Liver (tissue), 3 donors: ENCODE measurements around the gene SH3PXD2A.

Experiments used
- FOXA2 ChIP-seq: IDR thresholded peaks from 2 replicates; pipeline ENCODE4 v1.6.1; 2016; ENCODE audit warnings: antibody characterized with exemption
- JUND ChIP-seq, 2 donors: IDR thresholded peaks; 2 replicates each; pipeline ENCODE4 v1.6.1; 2016; ENCODE audit warnings: antibody characterized with exemption in 2 of 2
- REST ChIP-seq: IDR thresholded peaks from 2 replicates; pipeline ENCODE4 v1.6.1; 2016; ENCODE audit warnings: antibody characterized with exemption, mild to moderate bottlenecking
- SP1 ChIP-seq: IDR thresholded peaks from 2 replicates; pipeline ENCODE4 v1.6.1; 2018; ENCODE audit warnings: antibody characterized with exemption, mild to moderate bottlenecking
- TAF1 ChIP-seq: conservative IDR thresholded peaks from 2 replicates; pipeline ENCODE4 v1.6.1; 2016; ENCODE audit warnings: antibody characterized with exemption, mild to moderate bottlenecking
- ZBTB33 ChIP-seq: IDR thresholded peaks from 2 replicates; pipeline ENCODE4 v1.6.1; 2016; ENCODE audit warnings: antibody characterized with exemption
- TF ChIP-seq, protein P1 (sequence below): fragments of 150-350 bp; IDR thresholded peaks from 2 replicates; pipeline ENCODE4 v1.5.1; 2017; ENCODE audit warnings: improper control_type of control experiment, low read depth, low read length; ENCODE audit not compliant: missing input control
- TF ChIP-seq, protein P2 (sequence below): IDR thresholded peaks from 2 replicates; pipeline ENCODE4 v1.6.1; 2016; ENCODE audit warnings: antibody characterized with exemption
- TF ChIP-seq, protein P3 (sequence below): IDR thresholded peaks from 2 replicates; pipeline ENCODE4 v1.6.1; 2016; ENCODE audit warnings: antibody characterized with exemption
- donor health status: healthy.
- donor health status: healthy.

- TF ChIP-seq, protein P1, sequence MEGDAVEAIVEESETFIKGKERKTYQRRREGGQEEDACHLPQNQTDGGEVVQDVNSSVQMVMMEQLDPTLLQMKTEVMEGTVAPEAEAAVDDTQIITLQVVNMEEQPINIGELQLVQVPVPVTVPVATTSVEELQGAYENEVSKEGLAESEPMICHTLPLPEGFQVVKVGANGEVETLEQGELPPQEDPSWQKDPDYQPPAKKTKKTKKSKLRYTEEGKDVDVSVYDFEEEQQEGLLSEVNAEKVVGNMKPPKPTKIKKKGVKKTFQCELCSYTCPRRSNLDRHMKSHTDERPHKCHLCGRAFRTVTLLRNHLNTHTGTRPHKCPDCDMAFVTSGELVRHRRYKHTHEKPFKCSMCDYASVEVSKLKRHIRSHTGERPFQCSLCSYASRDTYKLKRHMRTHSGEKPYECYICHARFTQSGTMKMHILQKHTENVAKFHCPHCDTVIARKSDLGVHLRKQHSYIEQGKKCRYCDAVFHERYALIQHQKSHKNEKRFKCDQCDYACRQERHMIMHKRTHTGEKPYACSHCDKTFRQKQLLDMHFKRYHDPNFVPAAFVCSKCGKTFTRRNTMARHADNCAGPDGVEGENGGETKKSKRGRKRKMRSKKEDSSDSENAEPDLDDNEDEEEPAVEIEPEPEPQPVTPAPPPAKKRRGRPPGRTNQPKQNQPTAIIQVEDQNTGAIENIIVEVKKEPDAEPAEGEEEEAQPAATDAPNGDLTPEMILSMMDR = no peak
- TF ChIP-seq, protein P2, sequence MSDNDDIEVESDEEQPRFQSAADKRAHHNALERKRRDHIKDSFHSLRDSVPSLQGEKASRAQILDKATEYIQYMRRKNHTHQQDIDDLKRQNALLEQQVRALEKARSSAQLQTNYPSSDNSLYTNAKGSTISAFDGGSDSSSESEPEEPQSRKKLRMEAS = no peak
- TF ChIP-seq SP1 = no peak
- TF ChIP-seq TAF1 = no peak
- no peak for TF ChIP-seq REST
- no peak for TF ChIP-seq JUND (IDR thresholded peaks at IDR 0.05)
- TF ChIP-seq, protein P3, sequence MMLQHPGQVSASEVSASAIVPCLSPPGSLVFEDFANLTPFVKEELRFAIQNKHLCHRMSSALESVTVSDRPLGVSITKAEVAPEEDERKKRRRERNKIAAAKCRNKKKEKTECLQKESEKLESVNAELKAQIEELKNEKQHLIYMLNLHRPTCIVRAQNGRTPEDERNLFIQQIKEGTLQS = no peak
- TF ChIP-seq ZBTB33 = no peak
- no peak for TF ChIP-seq FOXA2
These were observed 86.2 kb downstream of the SH3PXD2A start for GRCh38 chr10:103769176-103769575.
